Mucosa of rectum (tissue), 2 donors: ENCODE data around the gene VAT1.

Experiments used
- H3K27ac ChIP-seq, 2 donors: one replicate each; pipeline ENCODE4 v1.7.0; 2013; ENCODE audit warnings: inconsistent platforms in 2 of 2, low read depth in 2 of 2, low read length in 2 of 2
- H3K27me3 ChIP-seq, 2 donors: one replicate each; pipeline ENCODE4 v1.7.0; 2013; ENCODE audit warnings: low read length in 2 of 2; ENCODE audit not compliant: control insufficient read depth in 2 of 2, insufficient read depth in 2 of 2
- H3K36me3 ChIP-seq, 2 donors: one replicate each; pipeline ENCODE4 v1.7.0; 2013; ENCODE audit warnings: low read length in 2 of 2; ENCODE audit not compliant: control insufficient read depth in 2 of 2, insufficient read depth in 2 of 2
- H3K4me1 ChIP-seq, 2 donors: one replicate each; pipeline ENCODE4 v1.7.0; 2013; ENCODE audit warnings: low read length in 2 of 2, mild to moderate bottlenecking in 1 of 2; ENCODE audit not compliant: control insufficient read depth in 2 of 2, insufficient read depth in 2 of 2
- H3K4me3 ChIP-seq, 2 donors: one replicate each; pipeline ENCODE4 v1.7.0; 2013; ENCODE audit warnings: low read length in 2 of 2
- H3K9ac ChIP-seq, 2 donors: one replicate each; pipeline ENCODE4 v1.7.0; 2013; ENCODE audit warnings: low read length in 2 of 2, low read depth in 1 of 2, mild to moderate bottlenecking in 1 of 2
- H3K9me3 ChIP-seq, 2 donors: one replicate each; pipeline ENCODE4 v1.7.0; 2013; ENCODE audit warnings: low read length in 2 of 2; ENCODE audit not compliant: control insufficient read depth in 2 of 2
- donor health status: healthy.
- donor health status: Normal muscosa, but diverticular disease.

VAT1 gene

GRCh38 chr17:43027091-43028032 is 5.2 kb upstream of the VAT1 start:
- Histone ChIP-seq H3K27ac (no peak overlapping the region), H3K4me1 (peaks cover 4 to 7% of the 10 kb centered on the region in 2 donors), H3K36me3 (no peaks in the 10 kb centered on the region)

GRCh38 chr17:43026595-43026994 is 4.4 kb upstream of the VAT1 start:
- H3K36me3 ChIP-seq, result no peaks in the 10 kb centered on the region
- peaks cover 6 to 7% of the 10 kb centered on the region in 2 donors for H3K4me1 ChIP-seq
- peaks cover 0 to 2% of the 10 kb centered on the region in 2 donors for H3K27me3 ChIP-seq
- no peak overlapping the region for H3K4me3 ChIP-seq
- no peak overlapping the region for H3K27ac ChIP-seq
- H3K9ac ChIP-seq, result no peak overlapping the region
- no peaks in the 10 kb centered on the region for H3K9me3 ChIP-seq

More at GRCh38 chr17:43027091-43028032, 5.2 kb upstream of the VAT1 start:
- no peak overlapping the region for H3K9ac ChIP-seq
- no peaks in the 10 kb centered on the region for H3K9me3 ChIP-seq
- H3K4me3 ChIP-seq, result no peak overlapping the region
- H3K27me3 ChIP-seq, result peaks cover 0 to 2% of the 10 kb centered on the region in 2 donors

GRCh38 chr17:43025766-43026537 is 3.8 kb upstream of the VAT1 start:
- Histone ChIP-seq H3K36me3 (no peaks in the 10 kb centered on the region), H3K27ac (no peak overlapping the region), H3K4me3 (no peak overlapping the region), H3K9ac (no peak overlapping the region), H3K4me1 (peaks cover 7% of the 10 kb centered on the region in 2 donors), H3K9me3 (no peaks in the 10 kb centered on the region), H3K27me3 (peaks cover 0 to 2% of the 10 kb centered on the region in 2 donors)

GRCh38 chr17:43025290-43025657 is 3.1 kb upstream of the VAT1 start:
- Histone ChIP-seq H3K4me1 (peaks cover 7 to 9% of the 10 kb centered on the region in 2 donors), H3K27me3 (peaks cover 0 to 2% of the 10 kb centered on the region in 2 donors), H3K27ac (no peak overlapping the region), H3K9me3 (no peaks in the 10 kb centered on the region), H3K36me3 (no peaks in the 10 kb centered on the region), H3K9ac (no peak overlapping the region), H3K4me3 (peak overlapping the region in 1 of 2 donors; percentile 41)

DNA sequence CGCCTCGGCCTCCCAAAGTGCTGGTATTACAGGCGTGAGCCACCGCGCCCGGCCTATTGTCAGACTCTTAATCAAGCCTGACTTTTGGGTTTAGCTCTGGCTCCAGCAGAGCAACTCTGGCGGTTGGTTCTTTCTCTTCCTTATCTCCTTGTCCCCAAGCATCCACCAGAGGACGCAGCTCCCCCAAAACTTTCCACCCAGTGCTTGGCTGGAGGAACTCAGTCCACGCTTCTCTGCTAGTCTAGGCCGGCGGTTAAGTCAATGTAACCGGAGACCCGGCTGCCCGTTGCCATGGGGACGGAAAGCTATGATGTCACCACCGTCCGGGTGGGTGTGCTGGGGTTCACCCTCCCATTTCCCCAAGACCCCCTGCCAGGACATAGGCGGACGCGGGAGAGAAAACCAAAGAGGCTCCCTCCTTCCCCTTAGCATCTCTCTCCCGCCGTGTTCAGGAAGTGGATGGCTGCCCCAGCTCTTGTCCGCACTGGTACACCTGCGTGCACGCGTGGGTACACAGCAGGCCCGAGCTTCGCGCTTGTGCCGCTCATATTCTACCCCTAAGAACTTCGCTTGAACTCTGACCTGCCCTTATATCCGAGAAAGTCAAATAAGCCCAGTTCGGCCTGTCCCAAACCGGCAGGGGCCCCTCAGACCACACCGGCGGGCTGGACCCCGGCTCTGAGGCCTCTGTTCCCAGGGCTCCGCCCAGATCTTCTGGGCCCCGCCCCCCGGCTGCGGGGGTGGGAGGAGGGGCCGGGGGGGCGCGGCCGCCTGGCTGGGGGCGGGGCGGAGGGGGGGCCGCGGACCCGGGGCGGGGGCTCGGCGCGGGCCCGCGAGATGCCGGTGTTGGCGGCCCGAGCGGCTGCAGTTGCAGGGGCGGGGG is 2.5 kb upstream of the VAT1 start, which contains the start of gene RND2:
RND2 (plus strand) TSS at position 825 of the 883 bp plus-strand sequence. CDS start 117 bp downstream, outside the sequence.
- Histone ChIP-seq H3K4me1 (peaks cover 11 to 15% of the 10 kb centered on the region in 2 donors), H3K9ac (peak within 1 kb of the TSS; percentile 65 to 66), H3K27ac (peak within 1 kb of the TSS; percentile 39 to 65), H3K4me3 (peak within 1 kb of the TSS; percentile 64 to 80), H3K9me3 (no peaks in the 10 kb centered on the region), H3K27me3 (peaks cover 0 to 2% of the 10 kb centered on the region in 2 donors), H3K36me3 (no peaks in the 10 kb centered on the region)

GRCh38 chr17:43020789-43021740 is 1.1 kb downstream of the VAT1 start:
- peaks cover 17 to 24% of the 10 kb centered on the region in 2 donors for H3K4me1 ChIP-seq
- peak overlapping the region; percentile 78 to 85 for H3K27ac ChIP-seq
- peaks cover 0 to 2% of the 10 kb centered on the region in 2 donors for H3K27me3 ChIP-seq
- no peaks in the 10 kb centered on the region for H3K9me3 ChIP-seq
- peak overlapping the region; percentile 81 to 86 for H3K4me3 ChIP-seq
- peaks cover 3 to 5% of the 10 kb centered on the region in 2 donors for H3K36me3 ChIP-seq
- peak overlapping the region; percentile 72 to 80 for H3K9ac ChIP-seq

- Histone ChIP-seq H3K4me3 (peak overlapping the region in 1 of 2 donors; percentile 28), H3K36me3 (peaks cover 9 to 13% of the 10 kb centered on the region in 2 donors), H3K9ac (peak overlapping the region in 1 of 2 donors; percentile 24), H3K27me3 (no peaks in the 10 kb centered on the region), H3K4me1 (peaks cover 17 to 24% of the 10 kb centered on the region in 2 donors), H3K9me3 (no peaks in the 10 kb centered on the region), H3K27ac (peak overlapping the region; percentile 6 to 23)
These were observed 2.1 kb downstream of the VAT1 start for GRCh38 chr17:43020030-43020621.

DNA sequence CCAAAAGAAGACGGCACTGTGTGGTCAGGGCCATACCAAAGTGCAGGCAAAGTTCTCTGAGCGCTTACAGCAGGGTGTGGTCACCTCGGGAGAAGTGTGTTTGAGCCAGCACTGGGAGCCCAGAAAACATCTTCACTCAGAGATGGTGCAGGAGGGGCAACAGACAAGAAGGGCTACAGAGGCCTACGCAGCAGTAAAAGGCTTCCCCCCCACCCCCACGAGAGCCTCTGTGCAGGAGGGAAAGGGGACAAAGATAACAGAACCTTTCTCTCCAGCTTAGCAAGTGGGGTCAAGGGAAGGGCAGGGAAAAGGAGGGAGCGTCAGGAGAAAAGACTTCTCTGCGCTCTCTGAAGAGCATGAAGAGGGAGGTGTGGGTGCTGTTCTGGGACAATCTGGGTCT is 2.8 kb downstream of the VAT1 start:
- Histone ChIP-seq H3K36me3 (peaks cover 15% of the 10 kb centered on the region in 2 donors), H3K9ac (no peak overlapping the region), H3K4me1 (peaks cover 13 to 20% of the 10 kb centered on the region in 2 donors), H3K4me3 (peak overlapping the region in 1 of 2 donors; percentile 28), H3K9me3 (no peaks in the 10 kb centered on the region), H3K27ac (peak overlapping the region; percentile 6 to 23), H3K27me3 (no peaks in the 10 kb centered on the region)
